GM19438 (cell line): ENCODE measurements around the gene GPR15LG.

Experiments
- ATAC-seq: cut with Tn5 transposase; IDR thresholded peaks from one replicate; pipeline ENCODE4 v1.9.1; 2021; ENCODE audit warnings: low read depth; ENCODE audit not compliant: unreplicated experiment

Gene GPR15LG

DNA sequence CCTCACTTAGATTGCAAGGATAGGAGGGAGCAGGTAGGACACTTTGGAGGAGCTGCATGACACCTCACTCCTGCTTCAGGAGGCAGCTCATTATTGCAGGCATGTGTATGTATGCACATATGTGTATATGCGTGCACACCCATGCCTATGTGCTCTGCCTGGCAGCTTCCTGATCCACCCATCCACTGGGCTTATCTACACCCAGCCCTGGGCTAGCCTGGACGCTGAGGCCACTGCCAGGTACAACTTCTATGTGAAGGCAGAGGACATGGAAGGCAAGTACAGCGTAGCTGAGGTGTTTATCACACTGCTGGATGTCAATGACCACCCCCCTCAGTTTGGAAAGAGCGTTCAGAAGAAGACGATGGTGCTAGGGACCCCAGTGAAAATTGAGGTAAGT, 38.4 kb downstream of the GPR15LG start:
- no peak for ATAC-seq

DNA sequence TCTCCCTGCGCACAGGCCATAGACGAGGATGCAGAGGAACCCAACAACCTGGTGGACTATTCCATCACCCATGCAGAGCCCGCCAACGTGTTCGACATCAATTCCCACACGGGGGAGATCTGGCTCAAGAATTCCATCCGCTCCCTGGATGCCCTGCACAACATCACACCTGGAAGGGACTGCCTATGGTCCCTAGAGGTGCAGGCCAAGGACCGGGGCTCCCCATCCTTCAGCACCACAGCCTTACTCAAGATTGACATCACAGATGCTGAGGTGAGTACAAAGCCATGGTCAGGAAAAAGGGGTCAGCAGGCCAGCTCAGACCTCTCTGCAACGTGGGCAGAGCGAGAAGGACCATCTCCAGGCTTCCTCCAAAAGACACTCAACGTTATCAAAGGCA, 39.5 kb downstream of the GPR15LG start:
- ATAC-seq, result no peak

DNA sequence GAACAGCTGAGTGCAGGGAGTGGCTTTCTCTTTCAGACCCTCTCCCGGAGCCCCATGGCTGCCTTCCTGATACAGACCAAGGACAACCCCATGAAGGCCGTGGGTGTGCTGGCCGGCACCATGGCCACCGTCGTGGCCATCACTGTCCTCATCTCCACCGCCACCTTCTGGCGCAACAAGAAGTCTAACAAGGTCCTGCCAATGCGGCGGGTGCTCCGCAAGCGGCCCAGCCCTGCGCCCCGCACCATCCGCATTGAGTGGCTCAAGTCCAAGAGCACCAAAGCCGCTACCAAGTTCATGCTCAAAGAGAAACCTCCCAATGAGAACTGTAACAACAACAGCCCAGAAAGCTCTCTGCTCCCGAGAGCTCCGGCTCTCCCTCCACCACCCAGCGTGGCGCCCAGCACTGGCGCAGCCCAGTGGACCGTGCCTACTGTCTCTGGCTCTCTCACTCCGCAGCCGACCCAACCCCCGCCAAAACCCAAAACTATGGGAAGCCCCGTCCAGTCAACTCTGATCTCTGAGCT, 40.5 kb downstream of the GPR15LG start:
- peak; percentile 32 for ATAC-seq

DNA sequence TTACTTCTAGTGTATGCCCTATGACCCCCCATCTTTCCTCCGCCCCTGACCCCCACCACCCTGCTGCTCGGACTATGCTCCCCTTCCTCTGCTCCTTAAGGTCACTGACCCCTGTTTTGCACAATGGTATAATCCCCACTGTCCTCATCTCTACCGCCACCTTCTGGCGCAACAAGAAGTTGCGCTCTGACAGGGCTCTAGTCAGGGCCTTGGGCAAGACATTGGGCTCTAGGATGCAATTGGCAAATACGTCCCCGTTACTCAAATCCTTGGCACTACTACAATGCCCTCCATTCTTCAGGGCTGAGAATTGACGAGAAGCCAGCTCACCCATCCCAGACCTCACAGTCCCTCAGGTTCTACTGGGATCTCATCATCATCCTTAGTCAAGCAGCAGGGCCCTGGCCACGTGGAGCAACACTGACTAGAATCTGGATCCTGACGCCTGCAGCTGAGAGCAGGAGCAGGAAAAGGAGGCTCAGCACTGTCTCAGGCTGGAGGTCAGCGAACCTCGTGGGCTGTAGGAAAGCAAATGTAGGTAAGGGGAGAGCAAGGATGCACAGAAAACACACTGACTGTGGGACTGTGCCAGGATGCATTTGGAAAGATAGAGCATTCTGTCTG, 41.1 kb downstream of the GPR15LG start:
- ATAC-seq, result peak; percentile 78

DNA sequence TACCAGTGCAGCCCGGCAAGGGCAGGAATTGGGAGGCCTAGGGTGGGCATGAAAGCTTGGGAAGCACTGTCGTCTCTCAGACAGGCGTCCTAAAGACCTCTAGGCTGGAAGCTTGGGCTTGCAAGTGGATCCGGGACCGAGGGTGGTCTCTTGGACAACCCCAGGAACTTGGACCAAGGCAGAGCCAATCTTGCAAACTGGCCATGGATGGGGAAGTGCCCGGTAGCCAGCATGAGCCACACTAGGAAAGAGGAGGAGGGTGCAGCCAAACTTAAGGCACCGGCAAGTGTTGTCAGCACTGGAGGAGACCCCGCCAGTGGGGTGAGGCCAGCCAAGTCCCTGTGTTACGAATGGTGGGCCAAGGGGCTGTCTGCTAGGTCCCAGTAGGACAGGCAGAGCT, 43.2 kb downstream of the GPR15LG start:
- no peak for ATAC-seq

DNA sequence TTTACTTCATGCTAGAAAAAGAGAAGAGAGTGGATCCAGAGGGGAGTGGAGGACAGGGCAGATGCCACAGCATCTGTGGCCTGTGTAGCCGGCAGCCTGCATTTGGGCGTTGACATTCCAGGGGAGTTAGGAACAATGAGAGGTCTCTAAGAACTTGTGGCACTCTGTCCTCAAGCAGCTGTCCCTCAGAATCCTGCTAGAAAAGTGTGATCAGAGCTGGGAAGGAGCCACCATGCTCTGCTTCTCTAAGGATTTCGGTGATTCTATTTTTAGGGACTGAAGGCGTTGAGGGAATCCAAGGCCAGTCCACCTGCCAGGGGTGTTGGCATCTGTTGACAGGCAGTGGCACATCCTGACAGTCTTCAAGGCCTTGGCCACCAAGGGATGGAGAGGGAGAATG, 44.1 kb downstream of the GPR15LG start:
- no peak for ATAC-seq

DNA sequence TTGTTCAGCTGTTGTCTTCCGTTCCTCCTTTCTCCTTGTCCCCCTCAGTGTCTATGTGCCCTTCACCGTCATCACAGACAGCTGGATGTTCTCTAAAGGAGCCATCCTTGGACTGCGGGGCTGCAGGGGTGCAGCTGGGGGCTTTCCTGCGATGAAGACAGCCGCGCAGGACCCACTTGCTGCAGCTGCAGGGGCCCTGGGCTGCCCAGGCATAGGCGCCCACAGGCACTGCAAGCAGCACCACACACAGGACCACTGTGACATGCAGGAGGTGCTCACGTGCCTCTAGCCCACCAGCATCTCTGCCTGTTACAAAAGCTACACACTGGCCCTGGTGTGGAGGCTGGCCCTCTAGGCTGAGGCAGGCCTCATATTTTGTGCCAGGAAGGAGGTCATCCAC, 48.3 kb downstream of the GPR15LG start:
- ATAC-seq, result no peak

DNA sequence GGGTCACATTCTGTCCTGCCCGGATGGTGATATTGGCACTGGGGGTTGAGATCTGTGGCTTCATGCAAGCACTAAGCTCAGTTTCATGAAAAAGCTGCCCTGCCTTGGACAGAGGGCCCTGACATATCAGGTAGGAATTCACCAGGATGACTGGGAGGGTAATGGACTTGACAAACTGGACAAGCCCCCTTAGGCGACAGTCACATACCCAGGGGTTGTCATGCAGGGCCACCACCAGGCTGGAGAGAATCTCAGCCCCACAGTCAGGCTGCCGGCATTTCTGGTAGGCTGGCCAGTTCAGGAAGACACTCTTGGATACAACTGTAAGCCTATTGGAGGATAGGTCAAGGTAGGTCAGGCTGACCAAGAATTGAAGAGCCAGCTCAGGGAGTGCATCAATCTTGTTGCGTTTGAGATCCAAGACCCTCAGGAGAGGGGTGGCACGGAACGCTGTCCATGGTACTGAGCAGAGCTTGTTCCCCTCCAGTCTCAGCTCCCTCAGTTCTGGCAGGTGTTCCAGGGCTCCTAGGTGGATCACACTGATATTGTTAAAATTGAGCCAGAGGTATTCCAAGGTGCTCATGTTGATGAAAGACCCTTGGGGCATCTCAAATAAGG, 50.9 kb downstream of the GPR15LG start:
- ATAC-seq, result no peak

DNA sequence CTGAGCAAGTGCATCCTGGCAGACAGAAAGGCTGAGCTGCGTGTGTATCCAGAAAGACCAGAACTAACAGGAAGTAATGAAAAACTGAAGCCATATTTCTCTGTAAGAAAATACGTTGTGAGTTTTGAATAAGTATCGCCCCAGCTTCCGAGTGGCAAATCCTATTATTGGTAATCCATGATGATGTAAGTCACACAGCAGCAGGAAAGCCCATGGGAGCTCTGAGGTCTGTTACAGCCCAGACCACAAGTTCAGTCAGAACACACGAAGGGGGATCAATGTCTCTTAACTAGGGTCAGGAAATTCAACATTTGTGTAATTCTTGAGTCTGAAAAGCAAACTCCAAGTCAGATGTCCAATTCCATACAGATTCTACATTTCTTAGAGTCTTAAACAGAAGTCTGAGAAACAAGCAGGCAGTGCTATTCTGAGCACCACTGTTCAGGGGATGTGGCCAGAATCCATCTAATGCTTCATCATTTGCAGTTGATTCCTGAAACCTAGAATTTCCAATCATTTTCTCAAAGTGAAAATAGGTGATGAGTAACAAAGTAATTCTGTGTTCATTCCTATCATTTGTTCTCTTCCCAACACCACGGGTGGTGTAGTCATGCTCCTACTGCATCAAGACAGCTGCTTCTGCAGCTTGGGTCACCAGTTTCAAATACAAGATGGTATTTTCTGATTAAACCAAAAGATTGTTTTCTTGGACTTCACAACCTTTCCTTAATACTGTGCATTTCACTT, 52.0 kb downstream of the GPR15LG start, which contains the start of gene LRIT2:
LRIT2 (minus strand) TSS at position 118 of the 747 bp plus-strand sequence; CDS start at position 94, 24 bp downstream.
- ATAC-seq, result no peak

DNA sequence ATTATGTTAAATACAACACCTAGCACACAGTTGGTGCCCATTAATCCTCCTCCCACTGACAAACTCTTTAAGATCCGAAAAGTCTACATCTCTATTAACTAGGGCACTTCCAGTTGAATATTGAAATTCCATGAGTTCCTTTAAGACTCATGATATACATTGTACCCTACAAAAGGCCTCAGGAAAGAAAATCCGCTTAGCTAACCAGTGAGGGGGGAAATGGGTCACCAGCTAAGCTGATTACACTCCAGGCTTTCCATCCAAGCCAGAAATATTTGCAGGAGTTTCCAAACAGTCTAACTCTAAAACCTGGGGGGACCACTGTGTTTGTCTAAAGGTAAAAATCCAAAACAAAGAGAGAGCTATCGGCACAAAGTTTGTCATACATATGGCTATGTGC, 53.0 kb downstream of the GPR15LG start:
- no peak for ATAC-seq

DNA sequence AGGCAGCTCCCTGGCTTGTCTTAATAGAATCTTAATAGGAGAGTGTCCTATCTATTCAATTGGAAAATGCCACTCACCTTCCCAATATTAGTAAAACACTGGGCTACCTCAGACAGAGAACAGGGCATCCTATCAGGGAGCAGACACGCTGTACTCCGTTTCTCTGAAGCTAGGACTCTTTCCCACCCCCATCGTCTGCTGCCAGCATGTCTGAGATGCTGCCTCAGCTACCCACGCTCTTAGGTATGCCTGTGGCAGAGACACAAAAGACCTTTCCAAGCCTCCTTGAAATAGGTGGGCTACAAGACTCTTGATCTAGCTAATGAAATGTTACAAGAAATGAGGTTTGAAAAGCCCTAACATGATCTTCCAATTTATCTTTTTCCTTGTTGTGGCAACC, 54.2 kb downstream of the GPR15LG start:
- ATAC-seq, result no peak

DNA sequence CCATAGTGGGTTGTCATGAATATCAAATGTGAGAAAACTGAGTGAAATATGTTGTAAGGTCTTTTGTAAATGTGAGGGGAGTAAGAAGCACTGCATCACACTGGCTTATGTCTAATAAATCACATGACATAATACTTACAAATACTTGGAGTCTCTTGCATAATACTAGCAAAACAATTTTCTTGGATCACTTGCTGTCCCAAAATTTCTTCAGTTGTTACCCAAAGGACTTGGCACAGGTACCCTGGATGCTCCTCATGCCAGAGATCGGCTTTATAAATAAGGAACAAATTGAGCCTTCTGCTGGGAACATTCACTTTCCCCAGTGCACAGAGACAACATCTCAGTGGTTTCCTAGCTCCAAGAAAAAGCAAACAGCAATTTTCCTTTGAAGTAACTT, 56.8 kb downstream of the GPR15LG start:
- ATAC-seq, result no peak

DNA sequence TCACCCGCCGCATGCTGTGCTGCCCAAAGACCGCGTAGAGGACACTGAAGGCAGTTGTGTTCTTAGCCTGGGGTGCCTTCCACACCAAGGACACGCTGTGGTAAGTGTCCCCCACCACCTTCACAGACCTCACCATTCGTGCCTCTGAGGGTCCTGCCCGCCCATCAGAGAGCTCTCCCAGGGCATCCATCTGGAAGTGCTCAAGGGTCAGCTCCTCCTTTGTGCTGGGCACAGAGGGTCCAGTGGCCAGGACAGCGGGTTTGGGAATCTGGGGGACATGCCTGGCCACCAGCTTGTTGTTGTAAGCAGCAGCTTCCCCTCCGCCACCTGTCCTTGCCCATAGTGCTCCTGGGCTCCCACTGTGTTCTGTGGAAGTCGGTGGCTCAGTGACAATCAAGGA, 58.8 kb downstream of the GPR15LG start:
- no peak for ATAC-seq

DNA sequence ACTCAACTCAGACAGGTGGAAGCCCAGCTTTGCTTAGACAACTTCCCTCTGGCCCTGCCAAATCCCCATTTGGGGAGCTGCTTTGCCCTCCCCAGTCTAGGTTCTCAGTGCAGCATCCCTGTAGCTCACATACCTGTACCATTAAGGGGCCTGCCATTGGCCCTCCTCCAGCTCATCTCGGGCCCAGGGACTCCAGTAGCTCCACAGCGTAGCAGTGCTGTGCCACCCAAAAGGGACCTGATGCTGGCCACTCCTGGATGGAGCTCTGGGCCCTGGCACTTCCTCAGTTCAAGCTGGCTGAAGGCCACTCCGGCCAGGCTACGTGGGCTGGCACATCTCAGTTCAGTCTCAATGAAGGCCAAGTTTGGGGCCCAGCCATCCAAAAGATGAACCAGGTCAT, 60.3 kb downstream of the GPR15LG start:
- ATAC-seq, result no peak

DNA sequence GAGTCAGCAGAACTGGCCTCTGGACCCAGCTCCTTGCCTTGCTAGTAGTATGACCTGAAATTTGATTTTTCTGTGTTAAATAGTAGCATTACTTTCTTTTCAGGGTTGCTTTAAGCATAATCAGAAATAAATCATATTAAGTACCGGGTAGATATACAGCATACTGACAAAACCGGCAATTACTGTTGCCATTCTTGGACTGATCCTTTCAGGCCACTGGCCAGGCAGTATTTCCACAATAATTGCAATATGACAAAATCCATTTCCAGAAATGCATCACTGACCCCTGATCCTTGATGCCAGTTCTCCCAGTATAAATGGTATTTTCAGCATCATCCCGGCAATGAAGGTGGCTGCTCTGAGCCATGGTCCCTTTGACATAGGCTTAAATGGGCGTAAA, 60.9 kb downstream of the GPR15LG start:
- no peak for ATAC-seq
